DMS 273 treated with DMSO at 0.1 percent for 48 hours (cell line): Measurements from ENCODE around the gene ITPR3.

Experiments
- DNase-seq: peaks from one replicate; lab custom pipeline; 2025; lab: John Stamatoyannopoulos, UW

ITPR3 gene

DNA sequence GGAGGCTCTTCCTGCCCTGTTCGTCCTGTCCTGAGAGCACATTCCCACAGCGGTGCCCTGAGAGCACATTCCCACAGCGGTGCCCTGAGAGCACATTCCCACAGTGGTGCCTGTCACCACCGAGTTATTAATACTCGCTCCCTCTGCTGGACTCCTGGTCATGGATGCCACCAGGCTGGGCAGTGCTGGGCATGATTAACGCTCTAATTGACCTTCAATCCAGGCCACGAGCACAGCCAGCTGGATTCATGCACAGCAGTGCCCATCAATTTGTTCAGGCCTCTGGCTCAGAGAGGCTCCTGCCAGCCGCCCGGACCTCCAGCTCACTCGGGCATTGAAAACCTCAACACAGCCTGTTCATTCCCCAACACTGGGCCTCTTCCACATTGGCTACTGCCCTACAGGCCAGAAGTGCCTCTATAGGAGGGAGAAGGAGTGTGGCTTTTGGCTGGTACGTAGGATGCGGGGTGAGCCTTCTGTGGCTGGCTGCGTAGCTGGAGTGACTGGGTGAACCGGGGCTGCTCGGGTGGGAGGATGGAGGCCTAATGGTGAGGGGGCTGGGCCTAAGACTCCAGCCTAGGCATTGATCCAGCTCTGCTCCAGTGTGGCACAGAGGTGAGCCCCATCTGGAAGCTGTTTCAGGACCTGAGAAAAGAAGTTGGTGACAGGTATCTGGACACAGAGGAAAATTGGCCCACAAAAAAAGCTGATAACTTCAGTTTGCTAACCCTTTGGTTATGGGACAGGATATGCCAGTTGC, 116.3 kb downstream of the ITPR3 start:
- no peak for DNase-seq

DNA sequence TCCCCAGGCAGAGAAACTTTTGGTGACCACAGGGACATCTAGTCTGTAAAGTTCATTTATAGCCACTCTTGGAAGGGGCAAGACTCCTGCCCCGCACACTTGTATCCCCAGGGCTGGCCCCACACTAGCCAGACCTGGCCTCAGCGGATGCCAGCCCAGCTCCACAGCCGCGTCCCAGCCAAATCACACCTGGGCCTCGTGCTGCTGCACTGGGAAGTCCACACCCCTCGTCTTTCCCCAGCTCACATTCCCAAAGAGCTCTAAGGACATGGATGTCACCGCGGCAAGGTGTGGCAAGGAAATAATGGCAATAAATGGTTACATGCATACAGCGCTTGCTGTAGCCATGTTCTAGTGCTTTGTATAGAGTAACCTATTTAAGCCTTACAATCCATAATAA, 117.0 kb downstream of the ITPR3 start:
- no peak for DNase-seq

- DNase-seq = no peak
These were observed 117.8 kb downstream of the ITPR3 start for GRCh38 chr6:33738879-33739278.

DNA sequence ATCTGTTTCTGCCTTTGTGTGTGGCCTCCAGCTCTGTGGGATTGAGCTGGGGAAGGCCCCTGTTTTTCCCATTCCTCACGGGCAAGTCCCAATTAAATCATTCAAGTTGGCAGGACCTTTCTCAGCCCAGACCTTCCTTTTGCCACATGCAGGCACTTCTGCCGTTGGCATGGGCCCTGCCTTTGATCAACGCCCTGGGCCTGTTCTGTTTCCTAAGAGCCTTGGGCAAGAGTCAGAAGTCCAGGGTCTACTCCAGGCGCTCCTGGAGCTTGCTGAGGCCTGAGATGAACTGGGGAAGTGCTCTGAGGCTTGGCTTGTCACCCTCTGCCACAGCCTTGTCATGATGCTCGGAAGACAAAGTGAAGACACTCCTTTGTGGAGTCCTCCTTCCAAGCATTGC, 118.4 kb downstream of the ITPR3 start:
- no peak for DNase-seq

DNA sequence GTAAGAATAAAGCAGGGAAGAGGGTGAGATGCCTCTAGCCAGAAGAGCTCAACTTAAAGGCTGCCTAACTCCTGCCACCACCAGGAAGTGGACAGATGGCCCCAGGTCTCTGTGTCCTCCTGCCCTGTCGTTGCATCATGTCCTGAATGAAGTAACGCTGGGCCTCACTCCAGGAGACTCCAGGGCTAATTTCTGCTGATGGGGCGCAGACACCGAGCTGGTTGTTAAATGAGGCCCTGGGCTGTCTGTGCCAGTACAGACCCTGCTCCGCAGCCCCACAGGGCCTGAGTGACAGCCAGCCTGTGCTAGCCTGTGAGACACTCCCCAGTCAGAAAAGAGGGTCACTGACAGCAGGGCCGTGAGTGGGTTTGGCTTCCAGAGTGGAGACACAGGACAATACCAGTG, 119.1 kb downstream of the ITPR3 start:
- DNase-seq = peak; percentile 13

- no peak for DNase-seq
These were observed 119.7 kb downstream of the ITPR3 start for GRCh38 chr6:33740794-33741193.

DNA sequence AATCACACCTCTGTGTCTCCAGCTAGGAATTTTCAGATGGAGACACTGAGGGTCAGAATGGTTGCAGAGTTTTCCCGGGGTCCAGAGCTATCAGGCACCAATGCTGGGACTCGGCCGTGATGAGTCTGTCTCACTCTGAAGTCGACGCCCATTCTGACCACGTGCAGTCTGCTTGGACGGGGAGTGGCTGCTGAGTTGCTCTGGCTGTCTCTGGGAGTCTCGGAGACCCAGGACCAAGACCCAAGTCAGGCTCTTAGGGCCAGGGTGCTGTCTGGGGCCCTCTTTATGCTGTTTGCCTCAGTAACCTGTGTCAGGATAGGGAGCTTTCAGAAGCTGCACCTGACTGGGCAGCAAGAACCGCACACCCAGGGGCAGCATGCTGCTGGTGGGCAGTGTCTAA, 121.0 kb downstream of the ITPR3 start:
- no peak for DNase-seq

GRCh38 chr6:33742837-33743236, 121.7 kb downstream of the ITPR3 start:
- DNase-seq = peak; percentile 44

GRCh38 chr6:33744001-33744848, 123.1 kb downstream of the ITPR3 start:
- peak; percentile 89 for DNase-seq

DNA sequence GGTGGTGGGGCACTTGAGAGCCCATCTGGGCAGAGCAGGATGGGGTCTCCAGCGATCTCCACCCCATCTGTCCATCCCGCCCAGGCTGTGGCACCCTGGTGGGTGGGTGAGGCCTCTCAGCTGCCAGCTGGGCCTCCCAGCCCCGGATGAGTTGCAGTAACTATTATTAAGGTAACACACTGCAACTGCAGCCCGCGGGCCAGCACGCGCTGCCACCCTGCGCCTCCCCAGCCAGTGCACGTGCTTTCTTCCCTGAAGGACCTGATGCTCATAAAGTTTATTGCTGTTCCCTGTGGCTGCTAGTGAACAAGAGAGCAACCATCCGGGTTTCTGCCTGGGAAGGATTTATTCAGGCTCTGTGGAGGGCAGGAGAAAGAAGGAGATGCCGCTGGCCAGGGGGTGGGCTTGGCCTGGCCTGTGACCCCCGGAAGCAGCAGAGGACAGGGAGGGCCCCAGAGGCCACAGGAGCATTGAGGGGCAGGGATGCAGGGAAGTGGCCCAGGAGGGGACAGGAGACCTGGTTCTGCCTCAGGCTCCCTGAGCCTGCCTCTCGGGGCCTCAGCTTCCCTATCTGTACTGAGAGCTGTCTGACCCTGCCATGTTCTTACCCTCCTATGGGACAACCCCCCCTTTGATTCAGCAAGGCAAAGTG, 123.9 kb downstream of the ITPR3 start:
- peak; percentile 80 for DNase-seq

- no peak for DNase-seq
These were observed 124.4 kb downstream of the ITPR3 start for GRCh38 chr6:33745548-33745947.
